ENCODE measurements around the gene SUGP1. TPM values are rescaled to one million over a fixed set of nuclear protein-coding genes. Genes with fewer than 3 reads are reported as not detected.
A peak's percentile ranks its signal among the peaks of the same experiment; 100 is the strongest.

SUGP1 gene
- total and polyA plus RNA-seq, 2 of the 13 experiments (the other 11 are each of a cell fraction or from before 2014, with no cell fraction given) = 21.6 to 25.9 TPM

DNA sequence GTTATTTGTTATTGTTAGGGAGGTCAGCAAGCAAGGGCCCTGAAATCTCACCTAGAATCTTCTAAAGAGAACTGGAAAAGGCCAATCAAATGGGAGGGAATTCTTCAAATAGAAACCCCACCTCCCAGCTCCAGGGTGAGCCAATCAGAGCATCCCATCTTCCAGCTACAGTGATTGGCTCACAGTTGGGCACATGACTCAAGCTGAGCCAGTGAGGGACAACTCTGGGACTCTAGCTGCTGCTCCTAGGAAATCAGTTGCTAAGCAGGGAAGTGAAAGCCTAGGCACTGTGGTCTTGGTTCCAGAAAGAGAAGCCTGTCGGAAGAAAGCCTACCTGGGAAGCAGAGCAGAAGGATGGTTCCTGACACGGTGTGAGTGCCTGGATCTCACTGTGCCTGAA lies 60.6 kb downstream of the SUGP1 start (continued):
- TF ChIP-seq HNF1A (IDR thresholded peaks at IDR 0.05; ENCODE audit: low read depth) (no peak), HNF1A (CRISPR knock-in tag; IDR thresholded peaks at IDR 0.05; ENCODE audit: borderline replicate concordance) (no peak), RFXAP (CRISPR knock-in tag; IDR thresholded peaks at IDR 0.05; ENCODE audit: borderline replicate concordance) (peak; percentile 95), ZNF878 (CRISPR knock-in tag; IDR thresholded peaks at IDR 0.05) (no peak), NFYB (CRISPR knock-in tag; IDR thresholded peaks at IDR 0.05) (peak; percentile 75), KLF12 (CRISPR knock-in tag; IDR thresholded peaks at IDR 0.05; ENCODE audit: borderline replicate concordance) (no peak), ZNF207 (IDR thresholded peaks at IDR 0.05; ENCODE audit: borderline replicate concordance) (no peak), NFIB (CRISPR knock-in tag; IDR thresholded peaks at IDR 0.05; ENCODE audit: borderline replicate concordance) (no peak), KDM1A (CRISPR knock-in tag; IDR thresholded peaks at IDR 0.05) (no peak), NFATC3 (CRISPR knock-in tag; IDR thresholded peaks at IDR 0.05) (no peak), KLF11 (CRISPR knock-in tag; IDR thresholded peaks at IDR 0.05) (no peak), NFYC (CRISPR knock-in tag; IDR thresholded peaks at IDR 0.05) (peak; percentile 76), ZNF503 (CRISPR knock-in tag; IDR thresholded peaks at IDR 0.05) (no peak), ZNF570 (CRISPR knock-in tag; IDR thresholded peaks at IDR 0.05; ENCODE audit: borderline replicate concordance) (no peak), ZMAT5 (CRISPR knock-in tag; IDR thresholded peaks at IDR 0.05; ENCODE audit: borderline replicate concordance, low read depth) (no peak), PRPF4 (IDR thresholded peaks at IDR 0.05; ENCODE audit: low read depth, low read length, poor library complexity, severe bottlenecking) (no peak), DMAP1 (CRISPR knock-in tag; IDR thresholded peaks at IDR 0.05) (no peak)
- TF ChIP-seq, protein P1, sequence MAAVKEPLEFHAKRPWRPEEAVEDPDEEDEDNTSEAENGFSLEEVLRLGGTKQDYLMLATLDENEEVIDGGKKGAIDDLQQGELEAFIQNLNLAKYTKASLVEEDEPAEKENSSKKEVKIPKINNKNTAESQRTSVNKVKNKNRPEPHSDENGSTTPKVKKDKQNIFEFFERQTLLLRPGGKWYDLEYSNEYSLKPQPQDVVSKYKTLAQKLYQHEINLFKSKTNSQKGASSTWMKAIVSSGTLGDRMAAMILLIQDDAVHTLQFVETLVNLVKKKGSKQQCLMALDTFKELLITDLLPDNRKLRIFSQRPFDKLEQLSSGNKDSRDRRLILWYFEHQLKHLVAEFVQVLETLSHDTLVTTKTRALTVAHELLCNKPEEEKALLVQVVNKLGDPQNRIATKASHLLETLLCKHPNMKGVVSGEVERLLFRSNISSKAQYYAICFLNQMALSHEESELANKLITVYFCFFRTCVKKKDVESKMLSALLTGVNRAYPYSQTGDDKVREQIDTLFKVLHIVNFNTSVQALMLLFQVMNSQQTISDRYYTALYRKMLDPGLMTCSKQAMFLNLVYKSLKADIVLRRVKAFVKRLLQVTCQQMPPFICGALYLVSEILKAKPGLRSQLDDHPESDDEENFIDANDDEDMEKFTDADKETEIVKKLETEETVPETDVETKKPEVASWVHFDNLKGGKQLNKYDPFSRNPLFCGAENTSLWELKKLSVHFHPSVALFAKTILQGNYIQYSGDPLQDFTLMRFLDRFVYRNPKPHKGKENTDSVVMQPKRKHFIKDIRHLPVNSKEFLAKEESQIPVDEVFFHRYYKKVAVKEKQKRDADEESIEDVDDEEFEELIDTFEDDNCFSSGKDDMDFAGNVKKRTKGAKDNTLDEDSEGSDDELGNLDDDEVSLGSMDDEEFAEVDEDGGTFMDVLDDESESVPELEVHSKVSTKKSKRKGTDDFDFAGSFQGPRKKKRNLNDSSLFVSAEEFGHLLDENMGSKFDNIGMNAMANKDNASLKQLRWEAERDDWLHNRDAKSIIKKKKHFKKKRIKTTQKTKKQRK (IDR thresholded peaks at IDR 0.05; ENCODE audit: low read length) = no peak
- TF ChIP-seq, protein P2, sequence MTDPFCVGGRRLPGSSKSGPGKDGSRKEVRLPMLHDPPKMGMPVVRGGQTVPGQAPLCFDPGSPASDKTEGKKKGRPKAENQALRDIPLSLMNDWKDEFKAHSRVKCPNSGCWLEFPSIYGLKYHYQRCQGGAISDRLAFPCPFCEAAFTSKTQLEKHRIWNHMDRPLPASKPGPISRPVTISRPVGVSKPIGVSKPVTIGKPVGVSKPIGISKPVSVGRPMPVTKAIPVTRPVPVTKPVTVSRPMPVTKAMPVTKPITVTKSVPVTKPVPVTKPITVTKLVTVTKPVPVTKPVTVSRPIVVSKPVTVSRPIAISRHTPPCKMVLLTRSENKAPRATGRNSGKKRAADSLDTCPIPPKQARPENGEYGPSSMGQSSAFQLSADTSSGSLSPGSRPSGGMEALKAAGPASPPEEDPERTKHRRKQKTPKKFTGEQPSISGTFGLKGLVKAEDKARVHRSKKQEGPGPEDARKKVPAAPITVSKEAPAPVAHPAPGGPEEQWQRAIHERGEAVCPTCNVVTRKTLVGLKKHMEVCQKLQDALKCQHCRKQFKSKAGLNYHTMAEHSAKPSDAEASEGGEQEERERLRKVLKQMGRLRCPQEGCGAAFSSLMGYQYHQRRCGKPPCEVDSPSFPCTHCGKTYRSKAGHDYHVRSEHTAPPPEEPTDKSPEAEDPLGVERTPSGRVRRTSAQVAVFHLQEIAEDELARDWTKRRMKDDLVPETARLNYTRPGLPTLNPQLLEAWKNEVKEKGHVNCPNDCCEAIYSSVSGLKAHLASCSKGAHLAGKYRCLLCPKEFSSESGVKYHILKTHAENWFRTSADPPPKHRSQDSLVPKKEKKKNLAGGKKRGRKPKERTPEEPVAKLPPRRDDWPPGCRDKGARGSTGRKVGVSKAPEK (CRISPR knock-in tag; IDR thresholded peaks at IDR 0.05; ENCODE audit: borderline replicate concordance) = no peak
